Adipocyte (in vitro differentiated cells): ENCODE measurements around the gene BEAN1.
"Not testable (repeated sequence)": the region's sequence is repeated elsewhere in the genome, so short reads cannot be mapped to it uniquely, and the experiment has no call there.

ENCODE experiments used
- DNase-seq: peaks from one replicate; pipeline ENCODE4 v3.0.0-alpha.2; 2015; ENCODE audit warnings: low read depth
- H3K27me3 ChIP-seq: replicated peaks from 2 replicates; pipeline ENCODE4 v1.7.0; 2013; ENCODE audit warnings: mild to moderate bottlenecking, low read length, moderate library complexity; ENCODE audit not compliant: control insufficient read depth, insufficient read depth
- H3K36me3 ChIP-seq: 2 replicates; pipeline ENCODE4 v1.7.0; 2013; ENCODE audit warnings: low read length, mild to moderate bottlenecking, moderate library complexity; ENCODE audit not compliant: control insufficient read depth, insufficient read depth, severe bottlenecking
- H3K4me1 ChIP-seq: 2 replicates; pipeline ENCODE4 v1.7.0; 2013; ENCODE audit warnings: mild to moderate bottlenecking, low read length, moderate library complexity; ENCODE audit not compliant: control insufficient read depth, insufficient read depth
- H3K4me3 ChIP-seq: 2 replicates; pipeline ENCODE4 v1.7.0; 2013; ENCODE audit warnings: mild to moderate bottlenecking, low read length, moderate library complexity
- H3K9ac ChIP-seq: 2 replicates; pipeline ENCODE4 v1.7.0; 2013; ENCODE audit warnings: mild to moderate bottlenecking, low read length, moderate library complexity
- H3K9me3 ChIP-seq: 2 replicates; pipeline ENCODE4 v1.7.0; 2013; ENCODE audit warnings: mild to moderate bottlenecking, low read length, moderate library complexity; ENCODE audit not compliant: control insufficient read depth

Gene BEAN1

GRCh38 chr16:66508914-66509496 lies 81.9 kb downstream of the BEAN1 start:
- no peaks in the 10 kb centered on the region for H3K27me3 ChIP-seq
- no peak for DNase-seq
- no peaks in the 10 kb centered on the region for H3K36me3 ChIP-seq
- no peaks in the 10 kb centered on the region for H3K9me3 ChIP-seq
- peaks cover 47% of the 10 kb centered on the region for H3K4me1 ChIP-seq
- no peak overlapping the region for H3K4me3 ChIP-seq
- no peak overlapping the region for H3K9ac ChIP-seq

DNA sequence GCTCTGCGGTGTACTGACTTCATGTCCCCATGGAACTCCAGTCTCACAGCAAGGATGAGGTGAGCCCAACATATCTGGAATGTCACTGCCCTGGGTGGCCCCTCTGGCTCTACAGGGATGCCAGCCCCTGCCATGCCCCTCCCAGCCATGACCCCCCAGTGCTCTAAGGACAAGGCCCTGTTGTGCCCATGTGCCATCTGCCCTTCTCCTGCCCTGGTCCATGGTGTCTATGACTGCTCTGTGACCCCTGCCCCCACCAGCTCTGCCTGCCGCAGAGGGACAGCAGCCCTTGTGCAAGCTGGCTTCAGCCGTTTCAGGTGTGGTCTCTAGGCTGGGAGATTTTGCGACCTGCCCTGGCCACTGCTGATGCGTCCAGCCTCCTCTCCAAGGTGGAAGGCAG lies 82.5 kb downstream of the BEAN1 start:
- H3K36me3 ChIP-seq: no peaks in the 10 kb centered on the region
- H3K9ac ChIP-seq: peak overlapping the region; percentile 15
- H3K4me1 ChIP-seq: peaks cover 45% of the 10 kb centered on the region
- DNase-seq: no peak
- no peak overlapping the region for H3K4me3 ChIP-seq
- no peaks in the 10 kb centered on the region for H3K9me3 ChIP-seq
- H3K27me3 ChIP-seq: no peaks in the 10 kb centered on the region

DNA sequence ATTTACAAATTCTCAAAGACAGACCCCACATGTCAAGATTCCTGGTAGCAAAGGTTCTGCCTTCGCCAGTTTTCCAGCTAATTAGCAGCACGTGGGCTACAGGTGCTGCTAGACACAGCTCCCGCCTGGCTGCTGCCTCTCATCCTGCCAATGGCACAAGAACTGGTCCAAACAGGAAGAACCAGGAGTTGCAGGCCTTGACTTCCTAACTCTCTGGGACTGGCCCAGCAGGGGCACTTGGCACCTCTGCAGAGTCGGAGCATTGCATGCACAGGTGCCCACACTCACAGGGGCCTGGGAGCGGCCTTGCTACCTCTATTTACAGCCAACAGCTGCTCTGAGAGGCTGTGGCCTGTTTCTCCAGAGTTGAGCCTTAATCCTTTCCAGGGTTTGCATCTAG lies 83.2 kb downstream of the BEAN1 start:
- Histone ChIP-seq H3K9ac (peak overlapping the region; percentile 78), H3K4me3 (no peak overlapping the region), H3K4me1 (peaks cover 46% of the 10 kb centered on the region), H3K27me3 (no peaks in the 10 kb centered on the region), H3K9me3 (no peaks in the 10 kb centered on the region), H3K36me3 (no peaks in the 10 kb centered on the region)
- DNase-seq: no peak

DNA sequence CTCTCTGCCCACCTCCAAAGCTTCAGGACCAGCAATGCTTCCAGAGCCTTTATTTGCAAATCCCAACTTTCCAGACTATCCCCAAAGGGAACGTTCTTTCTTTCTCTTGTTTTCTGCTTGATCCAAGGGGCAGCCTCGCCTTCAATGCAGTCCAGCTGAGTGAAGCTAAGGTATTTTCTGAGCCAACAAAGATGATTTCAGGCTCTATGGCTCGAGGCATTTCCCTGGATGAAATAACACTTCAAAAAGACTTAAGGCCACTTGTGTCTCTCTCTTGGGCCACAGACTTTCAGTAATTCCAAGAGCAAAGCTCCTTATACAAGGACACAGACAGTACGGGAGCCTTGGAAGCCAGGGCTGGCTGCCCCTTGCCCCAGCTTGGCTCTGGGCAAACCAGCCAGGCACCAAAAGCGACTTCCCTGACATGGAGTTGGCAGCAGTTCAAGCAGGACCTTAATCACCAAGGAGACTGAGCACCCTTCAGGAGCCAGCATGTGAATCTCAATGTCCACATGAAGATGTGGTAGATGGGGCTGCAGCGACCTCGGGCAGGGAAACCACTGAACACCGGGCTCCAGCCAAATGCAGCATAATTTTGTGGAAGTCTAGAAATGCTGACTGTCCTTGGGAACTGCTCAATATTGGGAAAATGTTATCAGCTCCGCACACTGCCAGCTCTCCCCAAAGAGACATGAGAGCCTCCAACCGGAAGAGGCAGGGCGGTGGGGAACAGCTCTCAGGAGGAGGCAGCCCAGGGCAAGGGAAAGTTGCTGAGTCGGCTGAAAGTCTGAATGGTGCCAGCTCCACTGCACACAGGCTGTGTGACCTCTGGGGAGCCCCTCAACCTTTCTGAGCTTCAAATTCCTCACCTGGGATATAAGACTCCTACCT lies 83.9 kb downstream of the BEAN1 start:
- Histone ChIP-seq H3K9ac (peak overlapping the region; percentile 78), H3K36me3 (no peaks in the 10 kb centered on the region), H3K4me1 (peaks cover 52% of the 10 kb centered on the region), H3K27me3 (no peaks in the 10 kb centered on the region), H3K4me3 (peak overlapping the region; percentile 59), H3K9me3 (no peaks in the 10 kb centered on the region)
- peak; percentile 27 for DNase-seq

- H3K27me3 ChIP-seq: no peaks in the 10 kb centered on the region
- H3K4me3 ChIP-seq: peak overlapping the region; percentile 59
- H3K36me3 ChIP-seq: no peaks in the 10 kb centered on the region
- H3K9me3 ChIP-seq: no peaks in the 10 kb centered on the region
- H3K9ac ChIP-seq: peak overlapping the region; percentile 78
- peaks cover 58% of the 10 kb centered on the region for H3K4me1 ChIP-seq
- peak; percentile 79 for DNase-seq
Measured at GRCh38 chr16:66511602-66512271, 84.6 kb downstream of the BEAN1 start.

GRCh38 chr16:66512272-66513110 lies 85.4 kb downstream of the BEAN1 start:
- Histone ChIP-seq H3K9me3 (no peaks in the 10 kb centered on the region), H3K4me1 (peaks cover 65% of the 10 kb centered on the region), H3K36me3 (no peaks in the 10 kb centered on the region), H3K27me3 (no peaks in the 10 kb centered on the region), H3K4me3 (peak overlapping the region; percentile 35), H3K9ac (peak overlapping the region; percentile 78)
- peak; percentile 69 for DNase-seq

- no peaks in the 10 kb centered on the region for H3K9me3 ChIP-seq
- peak overlapping the region; percentile 78 for H3K9ac ChIP-seq
- no peak overlapping the region for H3K4me3 ChIP-seq
- no peak for DNase-seq
- no peaks in the 10 kb centered on the region for H3K36me3 ChIP-seq
- H3K27me3 ChIP-seq: no peaks in the 10 kb centered on the region
- peaks cover 66% of the 10 kb centered on the region for H3K4me1 ChIP-seq
Measured at GRCh38 chr16:66513111-66513723, 86.1 kb downstream of the BEAN1 start.

DNA sequence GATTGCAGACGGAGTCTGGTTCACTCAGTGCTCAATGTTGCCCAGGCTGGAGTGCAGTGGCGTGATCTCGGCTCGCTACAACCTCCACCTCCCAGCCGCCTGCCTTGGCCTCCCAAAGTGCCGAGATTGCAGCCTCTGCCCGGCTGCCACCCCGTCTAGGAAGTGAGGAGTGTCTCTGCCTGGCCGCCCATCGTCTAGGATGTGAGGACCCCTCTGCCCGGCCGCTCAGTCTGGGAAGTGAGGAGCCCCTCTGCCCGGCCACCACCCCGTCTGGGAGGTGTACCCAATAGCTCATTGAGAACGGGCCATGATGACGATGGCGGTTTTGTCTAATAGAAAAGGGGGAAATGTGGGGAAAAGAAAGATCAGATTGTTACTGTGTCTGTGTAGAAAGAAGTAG lies 87.3 kb downstream of the BEAN1 start:
- H3K36me3 ChIP-seq, H3K9me3 ChIP-seq, H3K27me3 ChIP-seq, H3K9ac ChIP-seq, DNase-seq, H3K4me3 ChIP-seq: not testable (repeated sequence)
- peaks cover 60% of the 10 kb centered on the region for H3K4me1 ChIP-seq

DNA sequence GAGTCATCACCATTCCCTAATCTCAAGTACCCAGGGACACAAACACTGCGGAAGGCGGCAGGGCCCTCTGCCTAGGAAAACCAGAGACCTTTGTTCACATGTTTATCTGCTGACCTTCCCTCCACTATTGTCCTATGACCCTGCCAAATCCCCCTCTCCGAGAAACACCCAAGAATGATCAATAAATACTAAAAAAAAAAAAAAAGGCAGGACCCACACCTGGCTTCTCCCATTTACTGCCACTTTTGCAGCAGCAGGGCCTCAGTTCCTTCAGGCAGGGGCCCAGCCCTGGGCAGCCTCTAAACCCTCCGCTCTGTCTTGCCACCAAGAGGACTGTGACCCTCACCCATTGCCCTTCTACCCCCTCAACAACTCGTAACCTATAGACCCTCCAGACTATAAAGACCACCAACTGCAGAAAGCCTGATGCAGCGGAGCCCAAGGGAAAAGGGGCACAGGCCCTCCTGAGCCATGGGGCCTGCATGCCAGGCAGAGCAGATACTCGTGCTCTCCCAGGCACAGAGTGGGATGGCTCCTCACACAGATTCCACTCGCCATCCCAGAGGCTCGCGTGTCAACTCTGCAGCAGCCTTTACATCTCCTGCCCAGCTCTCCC lies 88.0 kb downstream of the BEAN1 start:
- H3K9me3 ChIP-seq, H3K4me3 ChIP-seq, DNase-seq, H3K27me3 ChIP-seq, H3K36me3 ChIP-seq, H3K9ac ChIP-seq: not testable (repeated sequence)
- peaks cover 59% of the 10 kb centered on the region for H3K4me1 ChIP-seq
